GM23338 (cell line): ENCODE results near the gene RAB1B. TPM values are rescaled to one million over a fixed set of nuclear protein-coding genes. Genes with fewer than 3 reads are reported as not detected.

Experiments
- polyA plus RNA-seq: library from polyadenylated mRNA; unstranded; fragments of >200 nt; fragmentation: Nextera tagmentation; extraction: Ambion mirVana; gene quantifications from 2 replicates; pipeline ENCODE4 v1.2.1, GENCODE V29; 2016
- total RNA-seq: library from RNA; depleted of rRNA; stranded (reverse); fragments of >200 nt; shearing (Covaris generic); gene quantifications from 2 replicates; pipeline ENCODE4 v1.2.3, GENCODE V29; 2014; rRNA removed

Gene RAB1B
- total and polyA plus RNA-seq, 2 experiments from 2014 or later = 30.5 to 92.7 TPM

Other genes with a start within 250 kb of the RAB1B start
- gene CATSPER1, start 242.2 kb upstream of the RAB1B start, total RNA-seq = not detected in 2 replicates
- gene CATSPER1, start 242.2 kb upstream of the RAB1B start, polyA plus RNA-seq = not detected in 2 replicates
- 48.0 and 63.4 TPM in 2 replicates for gene GAL3ST3, start 219.5 kb upstream of the RAB1B start, total RNA-seq
- gene GAL3ST3, start 219.5 kb upstream of the RAB1B start, polyA plus RNA-seq = 12.7 and 15.6 TPM in 2 replicates
- 173 and 180 TPM in 2 replicates for gene SF3B2, start 216.3 kb upstream of the RAB1B start, total RNA-seq
- gene SF3B2, start 216.3 kb upstream of the RAB1B start, polyA plus RNA-seq = 173 and 191 TPM in 2 replicates
- gene PACS1, start 198.4 kb upstream of the RAB1B start, total RNA-seq = 23.7 and 37.5 TPM in 2 replicates
- 8.0 and 8.8 TPM in 2 replicates for gene PACS1, start 198.4 kb upstream of the RAB1B start, polyA plus RNA-seq
- 31.1 and 40.4 TPM in 2 replicates for gene KLC2, start 10.9 kb upstream of the RAB1B start, total RNA-seq
- 17.8 and 18.3 TPM in 2 replicates for gene KLC2, start 10.9 kb upstream of the RAB1B start, polyA plus RNA-seq
- 9.2 and 10.8 TPM in 2 replicates for gene CNIH2, start 9.5 kb downstream of the RAB1B start, total RNA-seq
- gene CNIH2, start 9.5 kb downstream of the RAB1B start, polyA plus RNA-seq = 4.3 and 7.9 TPM in 2 replicates
- 75.0 and 87.0 TPM in 2 replicates for gene YIF1A, start 20.5 kb downstream of the RAB1B start, total RNA-seq
- gene YIF1A, start 20.5 kb downstream of the RAB1B start, polyA plus RNA-seq = 71.5 and 75.6 TPM in 2 replicates
- gene TMEM151A, start 23.3 kb downstream of the RAB1B start, total RNA-seq = 4.4 and 5.0 TPM in 2 replicates
- 1.0 and 1.2 TPM in 2 replicates for gene TMEM151A, start 23.3 kb downstream of the RAB1B start, polyA plus RNA-seq
- gene CD248, start 48.4 kb downstream of the RAB1B start, total RNA-seq = 2.0 and 3.8 TPM in 2 replicates
- 2.4 and 2.7 TPM in 2 replicates for gene CD248, start 48.4 kb downstream of the RAB1B start, polyA plus RNA-seq
- gene RIN1, start 67.8 kb downstream of the RAB1B start, total RNA-seq = 3.7 and 8.2 TPM in 2 replicates
- 1.9 and 2.5 TPM in 2 replicates for gene RIN1, start 67.8 kb downstream of the RAB1B start, polyA plus RNA-seq
- 53.6 and 59.1 TPM in 2 replicates for gene BRMS1, start 76.5 kb downstream of the RAB1B start, total RNA-seq
- 61.7 and 62.2 TPM in 2 replicates for gene BRMS1, start 76.5 kb downstream of the RAB1B start, polyA plus RNA-seq
- 41.9 TPM in 2 replicates for gene B4GAT1, start 79.0 kb downstream of the RAB1B start, total RNA-seq
- 23.5 and 26.7 TPM in 2 replicates for gene B4GAT1, start 79.0 kb downstream of the RAB1B start, polyA plus RNA-seq
- 26.3 and 31.1 TPM in 2 replicates for gene SLC29A2, start 103.1 kb downstream of the RAB1B start, total RNA-seq
- gene SLC29A2, start 103.1 kb downstream of the RAB1B start, polyA plus RNA-seq = 26.0 TPM in 2 replicates
- 0.35 and 0.97 TPM in 2 replicates for gene NPAS4, start 152.4 kb downstream of the RAB1B start, total RNA-seq
- gene NPAS4, start 152.4 kb downstream of the RAB1B start, polyA plus RNA-seq = 0.66 and 0.71 TPM in 2 replicates
- gene MRPL11, start 170.2 kb downstream of the RAB1B start, total RNA-seq = 139 and 234 TPM in 2 replicates
- gene MRPL11, start 170.2 kb downstream of the RAB1B start, polyA plus RNA-seq = 236 and 237 TPM in 2 replicates
- 8.5 and 9.1 TPM in 2 replicates for gene PELI3, start 198.3 kb downstream of the RAB1B start, total RNA-seq
- gene PELI3, start 198.3 kb downstream of the RAB1B start, polyA plus RNA-seq = 2.2 and 2.8 TPM in 2 replicates
- 85.9 and 101 TPM in 2 replicates for gene DPP3, start 211.8 kb downstream of the RAB1B start, total RNA-seq
- gene DPP3, start 211.8 kb downstream of the RAB1B start, polyA plus RNA-seq = 22.2 and 22.7 TPM in 2 replicates
- 27.8 and 41.3 TPM in 2 replicates for gene BBS1, start 242.0 kb downstream of the RAB1B start, total RNA-seq
- 8.7 and 11.6 TPM in 2 replicates for gene BBS1, start 242.0 kb downstream of the RAB1B start, polyA plus RNA-seq